HepG2 (cell line): ENCODE measurements around the gene DGKB. TPM values are rescaled to one million over a fixed set of nuclear protein-coding genes. Genes with fewer than 3 reads are reported as not detected.

Experiments
- ATAC-seq: fragments of 200-7000 bp; cut with Tn5 transposase; 3 replicates; pipeline ENCODE4 v1.9.1; 2020; ENCODE audit warnings: mild to moderate bottlenecking, moderate library complexity
- BruUV-seq: library from RNA; stranded (reverse); fragments of 400-500 nt; replicated peaks from 2 replicates; lab custom pipeline; 2021; lab: Mats Ljungman, UMichigan
- CTCF ChIA-PET: fragments of 300-600 bp; formaldehyde crosslinking; extraction: SDS; loops from one replicate; lab custom pipeline; 2021; ENCODE audit warnings: low total read pairs, inconsistent platforms, low intra/inter-chr PET ratio; lab: Yijun Ruan, JAX
- POLR2A ChIA-PET: fragments of 350-600 bp; sonication (Branson Sonifier 250); formaldehyde crosslinking; loops from one replicate; lab custom pipeline; 2020; ENCODE audit warnings: antibody characterized with exemption, inconsistent platforms; lab: Yijun Ruan, JAX
- DNase-seq: peaks from one replicate; pipeline ENCODE4 v3.0.0-alpha.2; 2015; ENCODE audit warnings: low spot score
- FAIRE-seq: peaks from 3 replicates; lab custom pipeline; 2011; peaks lifted over from hg19 to GRCh38; lab: Jason Lieb, UNC
- H2AFZ ChIP-seq: one replicate; pipeline ENCODE4 v1.6.1; 2011; ENCODE audit warnings: low read length, inconsistent platforms
- H3K27ac ChIP-seq: fragments of 300-600 bp; 3 replicates; pipeline ENCODE4 v1.8.0; 2011; ENCODE audit warnings: mixed run types, mild to moderate bottlenecking, mixed read lengths, low read length, inconsistent platforms; ENCODE audit not compliant: insufficient read depth; ENCODE audit errors: extremely low read length
- H3K27me3 ChIP-seq, 2 experiments: fragments of 200-600 bp in 1 of 2; 2 replicates in 1 of 2; 3 replicates in 1 of 2; pipeline versions ENCODE4 v1.6.0 to v1.8.0; 2011; ENCODE audit warnings: low read length in 2 of 2, mild to moderate bottlenecking in 2 of 2, moderate library complexity in 2 of 2, inconsistent platforms in 1 of 2; ENCODE audit not compliant: insufficient read depth in 2 of 2, control insufficient read depth in 1 of 2
- H3K36me3 ChIP-seq, 2 experiments: fragments of 200-600 bp in 1 of 2; replicated peaks in 1 of 2; 2 replicates in 1 of 2; 3 replicates in 1 of 2; pipeline versions ENCODE4 v1.5.1 to v1.8.0; 2011; ENCODE audit warnings: low read length in 2 of 2, inconsistent platforms in 1 of 2; ENCODE audit not compliant: insufficient read depth in 2 of 2, control insufficient read depth in 1 of 2
- H3K4me1 ChIP-seq: 2 replicates; pipeline ENCODE4 v1.5.1; 2012; ENCODE audit warnings: low read length, inconsistent platforms; ENCODE audit not compliant: insufficient read depth
- H3K4me2 ChIP-seq: 2 replicates; pipeline ENCODE4 v1.6.0; 2011; ENCODE audit warnings: low read depth, low read length, inconsistent platforms
- H3K4me3 ChIP-seq, 3 experiments: fragments of 200-600 bp in 1 of 3; sonication (generic), shearing (Covaris generic) in 1 of 3; replicated peaks in 1 of 3; 2 replicates each; pipeline ENCODE4 v1.5.1; 2011 to 2016; ENCODE audit warnings: low read length in 3 of 3, inconsistent platforms in 2 of 3, low read depth in 2 of 3, mild to moderate bottlenecking in 2 of 3, control low read depth in 1 of 3, mixed read lengths in 1 of 3; ENCODE audit not compliant: insufficient read depth in 1 of 3
- H3K79me2 ChIP-seq: one replicate; pipeline ENCODE4 v1.6.1; 2011; ENCODE audit warnings: low read length, inconsistent platforms; ENCODE audit not compliant: insufficient read depth
- H3K9ac ChIP-seq: 2 replicates; pipeline ENCODE4 v1.6.0; 2011; ENCODE audit warnings: mild to moderate bottlenecking, low read depth, low read length, inconsistent platforms; ENCODE audit not compliant: insufficient read depth
- H3K9me3 ChIP-seq: 2 replicates; pipeline ENCODE4 v1.5.1; 2012; ENCODE audit warnings: mild to moderate bottlenecking, low read length
- H4K20me1 ChIP-seq: 2 replicates; pipeline ENCODE4 v1.6.0; 2011; ENCODE audit warnings: inconsistent platforms, mild to moderate bottlenecking, low read length, moderate library complexity; ENCODE audit not compliant: insufficient read depth
- ATM ChIP-seq: fragments of 450-650 bp; IDR thresholded peaks from 2 replicates; pipeline ENCODE4 v1.7.1; 2017; ENCODE audit warnings: mild to moderate bottlenecking, borderline replicate concordance
- CENPT ChIP-seq: sonication (generic); formaldehyde crosslinking; IDR thresholded peaks from 2 replicates; pipeline ENCODE4 v1.8.0; 2022; ENCODE audit warnings: low read depth, mild to moderate bottlenecking, moderate library complexity, missing genetic modification reagents
- DR1 ChIP-seq: sonication (generic); formaldehyde crosslinking; IDR thresholded peaks from 2 replicates; pipeline ENCODE4 v1.8.0; 2021; ENCODE audit warnings: mild to moderate bottlenecking, missing genetic modification reagents, inconsistent platforms
- HDAC1 ChIP-seq: sonication (generic); formaldehyde crosslinking; IDR thresholded peaks from 2 replicates; pipeline ENCODE4 v1.5.1; 2020; ENCODE audit warnings: mild to moderate bottlenecking, missing genetic modification reagents
- HIVEP1 ChIP-seq: sonication (generic); formaldehyde crosslinking; IDR thresholded peaks from 2 replicates; pipeline ENCODE4 v1.4.0; 2020; ENCODE audit warnings: mild to moderate bottlenecking, missing genetic modification reagents
- KLF12 ChIP-seq: sonication (generic); formaldehyde crosslinking; IDR thresholded peaks from 2 replicates; pipeline ENCODE4 v1.4.0; 2020; ENCODE audit warnings: missing genetic modification reagents, borderline replicate concordance
- MTF1 ChIP-seq: sonication (generic); formaldehyde crosslinking; IDR thresholded peaks from 2 replicates; pipeline ENCODE4 v1.5.0; 2020; ENCODE audit warnings: missing genetic modification reagents
- NPAS2 ChIP-seq: sonication (generic); formaldehyde crosslinking; IDR thresholded peaks from 2 replicates; pipeline ENCODE4 v1.8.0; 2022; ENCODE audit warnings: mild to moderate bottlenecking, missing genetic modification reagents, borderline replicate concordance
- NR2C2 ChIP-seq: sonication (generic); formaldehyde crosslinking; IDR thresholded peaks from 2 replicates; pipeline ENCODE4 v1.4.0; 2020; ENCODE audit warnings: missing genetic modification reagents, mild to moderate bottlenecking, moderate library complexity, borderline replicate concordance
- SATB2 ChIP-seq: sonication (generic); formaldehyde crosslinking; IDR thresholded peaks from 2 replicates; pipeline ENCODE4 v1.5.0; 2020; ENCODE audit warnings: missing genetic modification reagents
- SMYD3 ChIP-seq: sonication (generic); formaldehyde crosslinking; IDR thresholded peaks from 2 replicates; pipeline ENCODE4 v1.8.1; 2023; ENCODE audit warnings: mild to moderate bottlenecking, missing genetic modification reagents
- TGIF2 ChIP-seq: IDR thresholded peaks from 2 replicates; pipeline ENCODE4 v1.6.1; 2016; ENCODE audit warnings: control low read depth, missing compliant biosample characterization
- ZFP37 ChIP-seq: sonication (generic); formaldehyde crosslinking; IDR thresholded peaks from 2 replicates; pipeline ENCODE4 v1.4.0; 2020; ENCODE audit warnings: missing genetic modification reagents, borderline replicate concordance
- ZNF337 ChIP-seq: sonication (generic); formaldehyde crosslinking; IDR thresholded peaks from 2 replicates; pipeline ENCODE4 v1.5.1; 2020; ENCODE audit warnings: missing genetic modification reagents, low read depth, mild to moderate bottlenecking, borderline replicate concordance
- ZNF552 ChIP-seq: sonication (generic); formaldehyde crosslinking; IDR thresholded peaks from 2 replicates; pipeline ENCODE4 v1.9.0; 2022; ENCODE audit warnings: missing genetic modification reagents, mild to moderate bottlenecking, borderline replicate concordance
- ZNF792 ChIP-seq: IDR thresholded peaks from 2 replicates; pipeline ENCODE4 v1.6.1; 2016
- WGBS: methylation state at CpG from one replicate; pipeline ENCODE4 v1.1.6; 2017; ENCODE audit warnings: low lambda C conversion rate; 5-methylcytosine and 5-hydroxymethylcytosine counted together
- in situ Hi-C: cut with HindIII; loops from 2 replicates; pipeline ENCODE4 v1.10.0; 2017; ENCODE audit warnings: low pct_unique_long_range_greater_than_20kb; ENCODE audit not compliant: extremely low pct_ligation_motif_present
- intact Hi-C: fragments of 100-400 bp; cut with micrococcal nuclease; formaldehyde crosslinking; loops from one replicate; pipeline ENCODE4 v1.10.0; 2022; ENCODE audit not compliant: unreplicated experiment
- polyA plus RNA-seq, 8 experiments: library from polyadenylated mRNA; depleted of rRNA in 3 of 8; stranded (reverse) in 7 of 8; unstranded in 1 of 8; fragments of >200 nt; fragmentation: Illumina TruSeq in 4 of 8; extraction: Trizol in 4 of 8; gene quantifications; 2 replicates each; pipeline versions ENCODE4 v1.2.1 to v1.2.3, GENCODE V29; 2011 to 2016; ENCODE audit warnings: low read depth in 4 of 8, missing spikeins in 1 of 8, mixed read lengths in 1 of 8; ENCODE audit not compliant: insufficient read depth in 1 of 8
- total RNA-seq, 5 experiments: library from RNA; depleted of rRNA; stranded (reverse); fragments of >200 nt; fragmentation: Illumina TruSeq; extraction: Trizol; gene quantifications; 2 replicates each; pipeline ENCODE4 v1.2.3, GENCODE V29; 2016; ENCODE audit warnings: low read depth in 1 of 5
- TF ChIP-seq, protein P1 (sequence below): sonication (generic); formaldehyde crosslinking; IDR thresholded peaks from 2 replicates; pipeline ENCODE4 v1.4.0; 2020; ENCODE audit warnings: mild to moderate bottlenecking, missing genetic modification reagents
- TF ChIP-seq, protein P2 (sequence below): sonication (generic); formaldehyde crosslinking; IDR thresholded peaks from 2 replicates; pipeline ENCODE4 v1.4.0; 2020; ENCODE audit warnings: missing genetic modification reagents
- TF ChIP-seq, protein P3 (sequence below): sonication (generic); formaldehyde crosslinking; IDR thresholded peaks from 2 replicates; pipeline ENCODE4 v1.4.0; 2020; ENCODE audit warnings: missing genetic modification reagents

Gene DGKB
- total and polyA plus RNA-seq, 2 of the 13 experiments (the other 11 are each of a cell fraction or from before 2014, with no cell fraction given) = not detected

GRCh38 chr7:14769261-14769660 is 133.3 kb downstream of the DGKB start:
- Histone ChIP-seq H3K27me3 (no peaks in the 10 kb centered on the region), H3K9me3 (peaks cover 61% of the 10 kb centered on the region), H3K36me3 (no peaks in the 10 kb centered on the region), H3K4me1 (no peaks in the 10 kb centered on the region), H3K9ac (no peak overlapping the region), H3K4me2 (no peak overlapping the region), H4K20me1 (no peaks in the 10 kb centered on the region), H3K27ac (no peak overlapping the region), H3K79me2 (no peaks in the 10 kb centered on the region), H2AFZ (no peak overlapping the region), H3K4me3 (no peak overlapping the region)
- DNase-seq (no peak), FAIRE-seq (no peak), ATAC-seq (no peak)
- 38% methylated on average over 2 of the region's 2 CpGs for WGBS
- no TSS peak for BruUV-seq
- CTCF ChIA-PET = no interaction called here
- intact Hi-C loops = no loop called here
- in situ Hi-C loops = no loop called here
- POLR2A ChIA-PET = no interaction called here
- TF ChIP-seq SMYD3 (CRISPR knock-in tag) (no peak), DR1 (CRISPR knock-in tag) (no peak), SATB2 (no peak), HDAC1 (CRISPR knock-in tag) (no peak), KLF12 (CRISPR knock-in tag) (no peak), HIVEP1 (CRISPR knock-in tag) (no peak), ZNF552 (CRISPR knock-in tag) (no peak), MTF1 (CRISPR knock-in tag) (no peak), ATM (no peak), CENPT (CRISPR knock-in tag) (no peak), TGIF2 (CRISPR knock-in tag) (no peak), NPAS2 (CRISPR knock-in tag) (no peak), ZNF792 (CRISPR knock-in tag) (no peak), ZNF337 (CRISPR knock-in tag) (no peak), NR2C2 (no peak), ZFP37 (CRISPR knock-in tag) (no peak)
- TF ChIP-seq, protein P1, sequence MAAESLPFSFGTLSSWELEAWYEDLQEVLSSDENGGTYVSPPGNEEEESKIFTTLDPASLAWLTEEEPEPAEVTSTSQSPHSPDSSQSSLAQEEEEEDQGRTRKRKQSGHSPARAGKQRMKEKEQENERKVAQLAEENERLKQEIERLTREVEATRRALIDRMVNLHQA (CRISPR knock-in tag) = no peak
- TF ChIP-seq, protein P2, sequence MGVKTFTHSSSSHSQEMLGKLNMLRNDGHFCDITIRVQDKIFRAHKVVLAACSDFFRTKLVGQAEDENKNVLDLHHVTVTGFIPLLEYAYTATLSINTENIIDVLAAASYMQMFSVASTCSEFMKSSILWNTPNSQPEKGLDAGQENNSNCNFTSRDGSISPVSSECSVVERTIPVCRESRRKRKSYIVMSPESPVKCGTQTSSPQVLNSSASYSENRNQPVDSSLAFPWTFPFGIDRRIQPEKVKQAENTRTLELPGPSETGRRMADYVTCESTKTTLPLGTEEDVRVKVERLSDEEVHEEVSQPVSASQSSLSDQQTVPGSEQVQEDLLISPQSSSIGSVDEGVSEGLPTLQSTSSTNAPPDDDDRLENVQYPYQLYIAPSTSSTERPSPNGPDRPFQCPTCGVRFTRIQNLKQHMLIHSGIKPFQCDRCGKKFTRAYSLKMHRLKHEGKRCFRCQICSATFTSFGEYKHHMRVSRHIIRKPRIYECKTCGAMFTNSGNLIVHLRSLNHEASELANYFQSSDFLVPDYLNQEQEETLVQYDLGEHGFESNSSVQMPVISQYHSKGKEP = no peak
- TF ChIP-seq, protein P3, sequence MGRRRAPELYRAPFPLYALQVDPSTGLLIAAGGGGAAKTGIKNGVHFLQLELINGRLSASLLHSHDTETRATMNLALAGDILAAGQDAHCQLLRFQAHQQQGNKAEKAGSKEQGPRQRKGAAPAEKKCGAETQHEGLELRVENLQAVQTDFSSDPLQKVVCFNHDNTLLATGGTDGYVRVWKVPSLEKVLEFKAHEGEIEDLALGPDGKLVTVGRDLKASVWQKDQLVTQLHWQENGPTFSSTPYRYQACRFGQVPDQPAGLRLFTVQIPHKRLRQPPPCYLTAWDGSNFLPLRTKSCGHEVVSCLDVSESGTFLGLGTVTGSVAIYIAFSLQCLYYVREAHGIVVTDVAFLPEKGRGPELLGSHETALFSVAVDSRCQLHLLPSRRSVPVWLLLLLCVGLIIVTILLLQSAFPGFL = no peak
